Right renal pelvis (tissue), 4 donors: ENCODE measurements around the gene MAP2K1. TPM values are rescaled to one million over a fixed set of nuclear protein-coding genes. Genes with fewer than 3 reads are reported as not detected.
A peak's percentile ranks its signal among the peaks of the same experiment; 100 is the strongest.
"Not testable (repeated sequence)": the region's sequence is repeated elsewhere in the genome, so short reads cannot be mapped to it uniquely, and the experiment has no call there.

Source experiments
- DNase-seq, 4 donors: peaks; one replicate each; pipeline ENCODE4 v3.0.0-alpha.2; 2013; ENCODE audit warnings: low read depth in 4 of 4, low spot score in 3 of 4, missing footprints in 1 of 4
- polyA plus RNA-seq, 4 donors: library from polyadenylated mRNA; unstranded; fragments of 120-200 nt; gene quantifications; one replicate each; pipeline ENCODE4 v1.2.1, GENCODE V29; 2013; ENCODE audit not compliant: insufficient read length in 4 of 4

Gene MAP2K1
- polyA plus RNA-seq, 4 donors = 52.8 to 57.0 (median 56.6) TPM

- no peak for DNase-seq
These were observed 4.0 kb downstream of the MAP2K1 start for GRCh38 chr15:66390678-66391077.

- DNase-seq = not testable (repeated sequence)
These were observed 6.3 kb downstream of the MAP2K1 start for GRCh38 chr15:66393037-66393436.

- no peak for DNase-seq
These were observed 7.8 kb downstream of the MAP2K1 start for GRCh38 chr15:66394472-66394871.

GRCh38 chr15:66394915-66395314 lies 8.2 kb downstream of the MAP2K1 start:
- no peak for DNase-seq

GRCh38 chr15:66399276-66399675 lies 12.6 kb downstream of the MAP2K1 start:
- DNase-seq = no peak

GRCh38 chr15:66400351-66400774 lies 13.7 kb downstream of the MAP2K1 start:
- DNase-seq = no peak

- DNase-seq = no peak
These were observed 14.7 kb downstream of the MAP2K1 start for GRCh38 chr15:66401130-66402021.

GRCh38 chr15:66402761-66403284 lies 16.1 kb downstream of the MAP2K1 start:
- DNase-seq = no peak

- no peak for DNase-seq
These were observed 16.6 kb downstream of the MAP2K1 start for GRCh38 chr15:66403323-66403722.

GRCh38 chr15:66404122-66404521 lies 17.4 kb downstream of the MAP2K1 start:
- DNase-seq = no peak

- DNase-seq = peak in 3 of 4 donors; percentile 19 to 38 (median 20)
These were observed 17.8 kb downstream of the MAP2K1 start for GRCh38 chr15:66404532-66404931.

- DNase-seq = no peak
These were observed 18.3 kb downstream of the MAP2K1 start for GRCh38 chr15:66405007-66405406.

- DNase-seq = peak; percentile 23 to 67 (median 48)
These were observed 18.9 kb downstream of the MAP2K1 start for GRCh38 chr15:66405615-66406014.

GRCh38 chr15:66408254-66408653 lies 21.5 kb downstream of the MAP2K1 start:
- no peak for DNase-seq

- no peak for DNase-seq
These were observed 22.1 kb downstream of the MAP2K1 start for GRCh38 chr15:66408675-66409282.

- no peak for DNase-seq
These were observed 22.9 kb downstream of the MAP2K1 start for GRCh38 chr15:66409565-66410108.

GRCh38 chr15:66411190-66411589 lies 24.5 kb downstream of the MAP2K1 start:
- no peak for DNase-seq

- DNase-seq = no peak
These were observed 25.5 kb downstream of the MAP2K1 start for GRCh38 chr15:66412220-66412619.

GRCh38 chr15:66413579-66413978 lies 26.9 kb downstream of the MAP2K1 start:
- no peak for DNase-seq

- DNase-seq = no peak
These were observed 28.6 kb downstream of the MAP2K1 start for GRCh38 chr15:66415360-66415759.

GRCh38 chr15:66417736-66418135 lies 31.0 kb downstream of the MAP2K1 start:
- DNase-seq = no peak
